AG04450 (cell line): ENCODE data around the gene DUSP19. TPM values are rescaled to one million over a fixed set of nuclear protein-coding genes. Genes with fewer than 3 reads are reported as not detected.

Experiments used
- CTCF ChIA-PET: fragments of 300-600, 350-600 bp; formaldehyde crosslinking; extraction: SDS; loops from one replicate; lab custom pipeline; 2022; ENCODE audit warnings: antibody characterized with exemption, inconsistent platforms; lab: Charles Lee
- POLR2A ChIA-PET: fragments of 350-600 bp; formaldehyde crosslinking; extraction: SDS; loops from one replicate; lab custom pipeline; 2021; ENCODE audit warnings: antibody characterized with exemption, inconsistent platforms; lab: Yijun Ruan, JAX
- DNase-seq: peaks from one replicate; pipeline ENCODE4 v3.0.0-alpha.2; 2011; ENCODE audit warnings: low read depth, low spot score
- H3K27ac ChIP-seq: one replicate; pipeline ENCODE4 v1.5.1; 2012; ENCODE audit warnings: low read depth, low read length, control low read depth
- H3K27me3 ChIP-seq: one replicate; pipeline ENCODE4 v1.6.0; 2012; ENCODE audit warnings: low read length; ENCODE audit not compliant: control insufficient read depth, insufficient read depth
- H3K4me3 ChIP-seq: 2 replicates; pipeline ENCODE4 v1.5.1; 2011; ENCODE audit warnings: mild to moderate bottlenecking, low read depth, low read length, control low read depth
- H3K9me3 ChIP-seq: 2 replicates; pipeline ENCODE4 v1.5.1; 2012; ENCODE audit warnings: low read length; ENCODE audit not compliant: control insufficient read depth, insufficient read depth
- CTCF ChIP-seq: IDR thresholded peaks from 2 replicates; pipeline ENCODE4 v1.5.1; 2011; ENCODE audit warnings: low read depth, low read length, control low read depth, inconsistent platforms
- polyA plus RNA-seq: library from polyadenylated mRNA; depleted of rRNA; stranded (reverse); fragments of >200 nt; gene quantifications from 2 replicates; pipeline ENCODE4 v1.2.3, GENCODE V29; 2011

Gene DUSP19
- polyA plus RNA-seq, 1 experiment: 3.6 TPM

GRCh38 chr2:183049420-183049819 lies 29.1 kb upstream of the DUSP19 start:
- Histone ChIP-seq H3K27me3 (peaks cover 20% of the 10 kb centered on the region), H3K9me3 (peaks cover 3% of the 10 kb centered on the region; the same call in 1 of the 2 replicates), H3K4me3 (no peak overlapping the region), H3K27ac (no peak overlapping the region)
- TF ChIP-seq CTCF: no peak
- ChIA-PET POLR2A (no interaction called here), CTCF (no interaction called here)
- no peak for DNase-seq

GRCh38 chr2:183057333-183057985 lies 21.1 kb upstream of the DUSP19 start:
- Histone ChIP-seq H3K27ac (no peak overlapping the region), H3K4me3 (no peak overlapping the region), H3K27me3 (peaks cover 2% of the 10 kb centered on the region), H3K9me3 (no peaks in the 10 kb centered on the region)
- POLR2A ChIA-PET: no interaction called here
- CTCF ChIA-PET: interaction anchor here (1.1 to 3.5 kb wide), 3 partner anchors 12 to 37 kb away, joined by 3 to 27 read pairs (median 3); no protein-coding TSS in a partner anchor
- no peak for DNase-seq
- TF ChIP-seq CTCF: no peak

GRCh38 chr2:183059561-183059960 lies 19.0 kb upstream of the DUSP19 start:
- POLR2A ChIA-PET: no interaction called here
- no peaks in the 10 kb centered on the region for H3K27me3 ChIP-seq
- CTCF ChIA-PET: interaction anchor here (0.7 to 3.5 kb wide), 2 partner anchors 10 to 493 kb away, joined by 7 to 27 read pairs; no protein-coding TSS in a partner anchor
- TF ChIP-seq CTCF: no peak
- no peaks in the 10 kb centered on the region for H3K9me3 ChIP-seq
- DNase-seq: no peak
- H3K27ac ChIP-seq: no peak overlapping the region
- no peak overlapping the region for H3K4me3 ChIP-seq

- ChIA-PET CTCF (interaction anchor here (3.5 kb wide), 1 partner anchor 9 kb away, joined by 27 read pairs; no protein-coding TSS in a partner anchor), POLR2A (no interaction called here)
- DNase-seq: no peak
- TF ChIP-seq CTCF: no peak
- Histone ChIP-seq H3K27me3 (no peaks in the 10 kb centered on the region), H3K4me3 (no peak overlapping the region), H3K9me3 (no peaks in the 10 kb centered on the region), H3K27ac (no peak overlapping the region)
Measured at GRCh38 chr2:183060571-183061231, 17.8 kb upstream of the DUSP19 start.

GRCh38 chr2:183063083-183063482 lies 15.5 kb upstream of the DUSP19 start:
- Histone ChIP-seq H3K4me3 (no peak overlapping the region), H3K9me3 (no peaks in the 10 kb centered on the region), H3K27ac (no peak overlapping the region), H3K27me3 (no peaks in the 10 kb centered on the region)
- ChIA-PET CTCF (no interaction called here), POLR2A (interaction anchor here (0.7 kb wide), 1 partner anchor 300 kb away, joined by 3 read pairs; no protein-coding TSS in a partner anchor)
- DNase-seq: no peak
- TF ChIP-seq CTCF: no peak
